MCF 10A (cell line): Measurements from ENCODE around the gene CNOT3. TPM values are rescaled to one million over a fixed set of nuclear protein-coding genes. Genes with fewer than 3 reads are reported as not detected.
A peak's percentile ranks its signal among the peaks of the same experiment; 100 is the strongest.

Experiments used
- BruUV-seq: library from RNA; stranded (reverse); fragments of 400-500 nt; replicated peaks from 2 replicates; lab custom pipeline; 2021; lab: Mats Ljungman, UMichigan
- CTCF ChIA-PET: fragments of 300-600 bp; sonication (Branson Sonifier 250); formaldehyde crosslinking; extraction: SDS; loops from one replicate; lab custom pipeline; 2021; ENCODE audit warnings: antibody characterized with exemption, inconsistent platforms; lab: Yijun Ruan, JAX
- POLR2A ChIA-PET: fragments of 300-600, 350-650 bp; sonication (Branson Sonifier 250); formaldehyde crosslinking; extraction: SDS; loops from one replicate; lab custom pipeline; 2020; ENCODE audit warnings: antibody characterized with exemption, inconsistent platforms; lab: Yijun Ruan, JAX
- DNase-seq: peaks from one replicate; pipeline ENCODE4 v3.0.0-alpha.2; 2018; ENCODE audit not compliant: unreplicated experiment
- H3K27ac Mint-ChIP-seq: one replicate; pipeline ENCODE4 v1.8.0; 2022; ENCODE audit warnings: mild to moderate bottlenecking, low read depth, mixed read lengths; ENCODE audit not compliant: unreplicated experiment
- H3K27me3 Mint-ChIP-seq: one replicate; pipeline ENCODE4 v1.8.0; 2022; ENCODE audit warnings: mixed read lengths; ENCODE audit not compliant: insufficient read depth, unreplicated experiment
- H3K36me3 Mint-ChIP-seq: one replicate; pipeline ENCODE4 v1.8.0; 2022; ENCODE audit warnings: mild to moderate bottlenecking, moderate library complexity, mixed read lengths; ENCODE audit not compliant: insufficient read depth, unreplicated experiment
- H3K4me1 Mint-ChIP-seq: one replicate; pipeline ENCODE4 v1.8.0; 2022; ENCODE audit warnings: mixed read lengths; ENCODE audit not compliant: insufficient read depth, unreplicated experiment
- H3K4me3 Mint-ChIP-seq: one replicate; pipeline ENCODE4 v1.8.0; 2022; ENCODE audit warnings: mild to moderate bottlenecking, moderate library complexity, mixed read lengths; ENCODE audit not compliant: unreplicated experiment
- H3K9me3 Mint-ChIP-seq: one replicate; pipeline ENCODE4 v1.8.0; 2022; ENCODE audit warnings: mixed read lengths; ENCODE audit not compliant: unreplicated experiment
- intact Hi-C: fragments of 100-400 bp; cut with micrococcal nuclease; formaldehyde crosslinking; loops from 2 replicates; pipeline ENCODE4 v1.14.1; 2022
- total RNA-seq: library from RNA; stranded (reverse); gene quantifications from 2 replicates; pipeline ENCODE4 v1.2.3, GENCODE V29; 2022
- TF ChIP-seq, protein P1 (sequence below): fragments of 200-600 bp; IDR thresholded peaks from one replicate; pipeline ENCODE4 v1.8.0; 2022; ENCODE audit warnings: antibody characterized with exemption, mild to moderate bottlenecking; ENCODE audit not compliant: unreplicated experiment

CNOT3 gene
- total RNA-seq, 1 experiment from 2014 or later = 80.5 TPM

DNA sequence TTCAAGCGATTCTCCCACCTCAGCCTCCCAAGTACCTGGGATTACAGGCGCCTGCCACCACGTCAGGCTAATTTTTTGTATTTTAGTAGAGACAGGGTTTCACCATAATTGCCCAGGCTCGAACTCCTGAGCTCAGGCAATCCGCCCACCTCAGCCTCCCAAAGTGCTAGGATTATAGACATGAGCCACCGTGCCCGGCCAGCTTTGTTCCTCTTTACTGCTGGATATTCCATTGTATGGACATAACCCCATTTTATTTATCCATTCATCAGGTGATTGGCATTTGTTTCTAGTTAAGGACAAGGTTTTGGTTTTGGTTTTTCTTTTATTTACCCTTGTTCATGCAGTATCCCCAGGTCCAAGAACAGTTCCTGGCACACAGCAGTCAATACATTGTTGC is 59.0 kb downstream of the CNOT3 start:
- CTCF ChIA-PET = no interaction called here
- intact Hi-C loops = no loop called here
- Mint-ChIP-seq H3K27me3 (no peaks in the 10 kb centered on the region), H3K36me3 (peaks cover 54% of the 10 kb centered on the region), H3K9me3 (no peaks in the 10 kb centered on the region), H3K4me1 (peaks cover 11% of the 10 kb centered on the region), H3K4me3 (no peak overlapping the region), H3K27ac (peak overlapping the region; percentile 47)
- TF ChIP-seq, protein P1, sequence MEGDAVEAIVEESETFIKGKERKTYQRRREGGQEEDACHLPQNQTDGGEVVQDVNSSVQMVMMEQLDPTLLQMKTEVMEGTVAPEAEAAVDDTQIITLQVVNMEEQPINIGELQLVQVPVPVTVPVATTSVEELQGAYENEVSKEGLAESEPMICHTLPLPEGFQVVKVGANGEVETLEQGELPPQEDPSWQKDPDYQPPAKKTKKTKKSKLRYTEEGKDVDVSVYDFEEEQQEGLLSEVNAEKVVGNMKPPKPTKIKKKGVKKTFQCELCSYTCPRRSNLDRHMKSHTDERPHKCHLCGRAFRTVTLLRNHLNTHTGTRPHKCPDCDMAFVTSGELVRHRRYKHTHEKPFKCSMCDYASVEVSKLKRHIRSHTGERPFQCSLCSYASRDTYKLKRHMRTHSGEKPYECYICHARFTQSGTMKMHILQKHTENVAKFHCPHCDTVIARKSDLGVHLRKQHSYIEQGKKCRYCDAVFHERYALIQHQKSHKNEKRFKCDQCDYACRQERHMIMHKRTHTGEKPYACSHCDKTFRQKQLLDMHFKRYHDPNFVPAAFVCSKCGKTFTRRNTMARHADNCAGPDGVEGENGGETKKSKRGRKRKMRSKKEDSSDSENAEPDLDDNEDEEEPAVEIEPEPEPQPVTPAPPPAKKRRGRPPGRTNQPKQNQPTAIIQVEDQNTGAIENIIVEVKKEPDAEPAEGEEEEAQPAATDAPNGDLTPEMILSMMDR = no peak
- DNase-seq = no peak
- no TSS peak for BruUV-seq
- POLR2A ChIA-PET = interaction anchor here (0.9 to 1.0 kb wide), 3 partner anchors 12 to 23 kb away, joined by 3 to 6 read pairs (median 4); partner anchors contain the start of gene TMC4

DNA sequence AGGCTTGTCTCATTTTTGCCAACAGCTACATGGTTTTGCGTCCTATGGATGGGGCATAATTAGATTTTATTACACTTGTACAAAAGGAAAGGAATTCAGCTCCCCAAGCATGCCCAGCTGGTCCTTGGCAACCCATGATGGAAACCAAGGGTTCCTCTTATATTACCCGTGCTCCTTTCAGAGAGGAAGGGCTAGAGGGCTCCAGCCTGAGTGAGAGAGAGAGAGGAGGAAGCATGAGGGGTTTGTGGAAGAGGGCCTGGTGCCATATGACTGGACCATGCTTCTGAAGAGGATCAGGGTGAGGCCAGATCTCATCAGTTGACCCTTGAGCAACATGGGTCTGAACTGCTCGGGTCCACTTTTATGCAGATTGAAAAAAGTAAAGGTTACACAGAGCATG is 59.6 kb downstream of the CNOT3 start:
- H3K27me3 Mint-ChIP-seq = no peaks in the 10 kb centered on the region
- peaks cover 54% of the 10 kb centered on the region for H3K36me3 Mint-ChIP-seq
- no peak overlapping the region for H3K4me3 Mint-ChIP-seq
- H3K27ac Mint-ChIP-seq = peak overlapping the region; percentile 47
- intact Hi-C loops = no loop called here
- CTCF ChIA-PET = interaction anchor here (2.8 kb wide), 1 partner anchor 8 kb away, joined by 14 read pairs; the partner anchor contains the start of gene MBOAT7
- peaks cover 11% of the 10 kb centered on the region for H3K4me1 Mint-ChIP-seq
- POLR2A ChIA-PET = interaction anchor here (0.9 to 1.0 kb wide), 3 partner anchors 11 to 24 kb away, joined by 3 to 6 read pairs (median 4); partner anchors contain the start of gene TMC4
- BruUV-seq = no TSS peak
- H3K9me3 Mint-ChIP-seq = no peaks in the 10 kb centered on the region
- TF ChIP-seq, protein P1 = no peak
- no peak for DNase-seq

DNA sequence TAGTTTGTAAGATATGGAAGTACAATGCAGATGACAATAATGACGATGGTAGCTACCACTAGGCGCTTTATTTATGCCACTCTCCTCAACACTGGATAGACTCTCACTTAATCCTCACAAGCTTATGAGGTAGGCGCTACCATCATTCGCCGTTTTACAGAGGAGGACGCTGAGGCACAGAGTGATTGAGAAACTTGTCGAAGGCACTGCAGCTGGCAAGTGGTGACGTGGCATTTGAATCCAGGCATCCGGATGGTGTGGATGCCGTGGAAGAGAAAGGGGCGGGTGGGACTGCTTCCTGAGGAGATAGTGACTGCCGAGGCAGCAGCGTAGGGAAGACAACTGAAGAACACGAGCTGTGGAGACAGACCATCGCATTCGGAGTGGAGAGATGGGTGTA is 61.8 kb downstream of the CNOT3 start:
- CTCF ChIA-PET = interaction anchor here (0.6 to 2.8 kb wide), 6 partner anchors 9 to 81 kb away, joined by 3 to 14 read pairs (median 4); partner anchors contain the start of genes MBOAT7 and TSEN34
- intact Hi-C loops = no loop called here
- no TSS peak for BruUV-seq

DNA sequence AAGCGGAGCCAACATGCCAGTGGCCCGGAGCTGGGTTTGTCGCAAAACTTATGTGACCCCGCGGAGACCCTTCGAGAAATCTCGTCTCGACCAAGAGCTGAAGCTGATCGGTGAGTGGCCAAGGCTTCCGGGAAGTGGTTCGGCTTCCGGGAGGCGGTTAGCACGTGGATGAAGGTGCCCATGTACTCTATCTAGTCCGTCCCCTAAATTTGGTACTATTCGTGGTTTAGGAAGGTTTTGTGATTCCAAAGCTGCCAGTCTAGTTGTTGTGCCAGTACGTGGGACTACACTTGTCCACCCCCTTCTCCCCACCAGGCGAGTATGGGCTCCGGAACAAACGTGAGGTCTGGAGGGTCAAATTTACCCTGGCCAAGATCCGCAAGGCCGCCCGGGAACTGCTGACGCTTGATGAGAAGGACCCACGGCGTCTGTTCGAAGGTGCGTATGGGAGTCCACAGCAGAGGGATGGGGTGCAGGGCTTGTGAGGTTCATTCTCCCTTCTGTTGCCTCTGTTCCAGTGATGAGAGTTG is 63.7 kb downstream of the CNOT3 start:
- Mint-ChIP-seq H3K27me3 (no peaks in the 10 kb centered on the region), H3K9me3 (no peaks in the 10 kb centered on the region), H3K27ac (peak overlapping the region; percentile 99), H3K4me3 (peak overlapping the region; percentile 91), H3K4me1 (peaks cover 14% of the 10 kb centered on the region), H3K36me3 (peaks cover 60% of the 10 kb centered on the region)
- TSS peak; percentile 71 for BruUV-seq
- TF ChIP-seq, protein P1 = no peak
- POLR2A ChIA-PET = interaction anchor here (0.9 to 13.2 kb wide), 13 partner anchors 9 to 1453 kb away, joined by 3 to 324 read pairs (median 4); partner anchors contain the start of genes CNOT3, LENG1, LENG8 and MBOAT7
- CTCF ChIA-PET = interaction anchor here (0.6 to 2.5 kb wide), 3 partner anchors 12 to 190 kb away, joined by 3 to 7 read pairs (median 3); partner anchors contain the start of gene MBOAT7
- intact Hi-C loops = loop anchor here (5.0 kb wide), 2 partner anchors 39 to 334 kb away; partner anchors contain the start of gene MYADM
- no peak for DNase-seq

More for the DNA sequence above, 61.8 kb downstream of the CNOT3 start:
- Mint-ChIP-seq H3K27ac (no peak overlapping the region), H3K4me3 (peak overlapping the region; percentile 52), H3K4me1 (peaks cover 6% of the 10 kb centered on the region), H3K27me3 (no peaks in the 10 kb centered on the region), H3K9me3 (no peaks in the 10 kb centered on the region), H3K36me3 (peaks cover 56% of the 10 kb centered on the region)
- TF ChIP-seq, protein P1 = no peak
- POLR2A ChIA-PET = interaction anchor here (0.7 to 13.2 kb wide), 5 partner anchors 8 to 868 kb away, joined by 3 to 324 read pairs (median 27); partner anchors contain the start of genes CNOT3, LENG1, MBOAT7 and TSEN34
- no peak for DNase-seq
